IMR-90 (cell line): ENCODE data around the gene PROCR. TPM values are rescaled to one million over a fixed set of nuclear protein-coding genes. Genes with fewer than 3 reads are reported as not detected.

ENCODE experiments used
- ATAC-seq: fragments of 200-7000 bp; cut with Tn5 transposase; 2 replicates; pipeline ENCODE4 v1.9.1; 2020; ENCODE audit warnings: low read depth, mild to moderate bottlenecking, moderate library complexity
- BruUV-seq: library from RNA; stranded (reverse); fragments of 400-500 nt; replicated peaks from 2 replicates; lab custom pipeline; 2021; lab: Mats Ljungman, UMichigan
- CTCF ChIA-PET: fragments of 300-600 bp; formaldehyde crosslinking; extraction: SDS; loops from one replicate; lab custom pipeline; 2021; ENCODE audit warnings: antibody characterized with exemption; lab: Yijun Ruan, JAX
- POLR2A ChIA-PET: fragments of 300-600 bp; sonication (Branson Sonifier 250); formaldehyde crosslinking; loops from one replicate; lab custom pipeline; 2022; ENCODE audit warnings: antibody characterized with exemption; ENCODE audit not compliant: unreplicated experiment; lab: Charles Lee
- DNase-seq: peaks from one replicate; pipeline ENCODE4 v3.0.0; 2013
- H2AFZ ChIP-seq: replicated peaks from 2 replicates; pipeline ENCODE3; 2013; ENCODE audit warnings: low read length, mild to moderate bottlenecking; ENCODE audit not compliant: poor library complexity
- H2AK5ac ChIP-seq: 2 replicates; pipeline ENCODE4 v1.6.1; 2013; ENCODE audit warnings: low read depth, low read length, inconsistent platforms
- H2AK9ac ChIP-seq: replicated peaks from 2 replicates; pipeline ENCODE3; 2013; ENCODE audit warnings: mild to moderate bottlenecking, low read depth, low read length, moderate library complexity; ENCODE audit not compliant: poor library complexity
- H2BK120ac ChIP-seq: 2 replicates; pipeline ENCODE4 v1.6.1; 2013; ENCODE audit warnings: low read depth, low read length, inconsistent platforms
- H2BK15ac ChIP-seq: 3 replicates; pipeline ENCODE4 v1.6.1; 2013; ENCODE audit warnings: low read depth, low read length, inconsistent platforms
- H2BK20ac ChIP-seq: 2 replicates; pipeline ENCODE4 v1.6.1; 2013; ENCODE audit warnings: low read depth, mild to moderate bottlenecking, inconsistent platforms, low read length, moderate library complexity
- H2BK5ac ChIP-seq: 2 replicates; pipeline ENCODE4 v1.6.1; 2013; ENCODE audit warnings: mild to moderate bottlenecking, low read depth, low read length, inconsistent platforms; ENCODE audit not compliant: poor library complexity, severe bottlenecking
- H3K14ac ChIP-seq: replicated peaks from 2 replicates; pipeline ENCODE4 v1.6.1; 2013; ENCODE audit warnings: low read depth, low read length, inconsistent platforms
- H3K18ac ChIP-seq: 2 replicates; pipeline ENCODE4 v1.6.1; 2013; ENCODE audit warnings: low read depth, low read length, control low read depth
- H3K23ac ChIP-seq: 2 replicates; pipeline ENCODE4 v1.6.1; 2013; ENCODE audit warnings: low read depth, low read length, inconsistent platforms
- H3K27ac ChIP-seq: 2 replicates; pipeline ENCODE4 v1.5.1; 2013; ENCODE audit warnings: mild to moderate bottlenecking, control low read depth, low read length; ENCODE audit not compliant: insufficient read depth
- H3K27me3 ChIP-seq: 2 replicates; pipeline ENCODE4 v1.6.1; 2013; ENCODE audit warnings: low read length; ENCODE audit not compliant: control insufficient read depth, insufficient read depth
- H3K36me3 ChIP-seq: 2 replicates; pipeline ENCODE4 v1.6.1; 2013; ENCODE audit warnings: low read length, mixed read lengths; ENCODE audit not compliant: control insufficient read depth, insufficient read depth
- H3K4ac ChIP-seq: 2 replicates; pipeline ENCODE4 v1.6.1; 2013; ENCODE audit warnings: low read depth, low read length, inconsistent platforms
- H3K4me1 ChIP-seq: 2 replicates; pipeline ENCODE4 v1.6.1; 2013; ENCODE audit warnings: low read length, mixed read lengths; ENCODE audit not compliant: control insufficient read depth, insufficient read depth
- H3K4me2 ChIP-seq: 2 replicates; pipeline ENCODE4 v1.6.1; 2013; ENCODE audit warnings: low read depth, mild to moderate bottlenecking, control low read depth, low read length, moderate library complexity
- H3K4me3 ChIP-seq: 2 replicates; pipeline ENCODE4 v1.5.1; 2013; ENCODE audit warnings: low read depth, mild to moderate bottlenecking, control low read depth, low read length, moderate library complexity; ENCODE audit not compliant: insufficient read depth
- H3K56ac ChIP-seq: 2 replicates; pipeline ENCODE4 v1.6.1; 2013; ENCODE audit warnings: low read length, inconsistent platforms; ENCODE audit not compliant: insufficient read depth; ENCODE audit errors: extremely low read depth
- H3K79me1 ChIP-seq, 2 experiments: 2 replicates each; pipeline ENCODE4 v1.6.1; 2013; ENCODE audit warnings: low read length in 2 of 2, inconsistent platforms in 1 of 2, low read depth in 1 of 2
- H3K9ac ChIP-seq: 2 replicates; pipeline ENCODE4 v1.6.1; 2013; ENCODE audit warnings: low read depth, low read length, control low read depth
- H3K9me1 ChIP-seq: 2 replicates; pipeline ENCODE4 v1.6.1; 2013; ENCODE audit warnings: low read length, inconsistent platforms; ENCODE audit not compliant: insufficient read depth
- H3K9me3 ChIP-seq: 2 replicates; pipeline ENCODE4 v1.6.1; 2013; ENCODE audit warnings: low read length; ENCODE audit not compliant: control insufficient read depth, insufficient read depth
- H4K20me1 ChIP-seq: 2 replicates; pipeline ENCODE4 v1.6.1; 2013; ENCODE audit warnings: low read length, inconsistent platforms; ENCODE audit not compliant: insufficient read depth
- H4K5ac ChIP-seq: 2 replicates; pipeline ENCODE4 v1.6.1; 2013; ENCODE audit warnings: mild to moderate bottlenecking, low read depth, low read length, control low read depth
- H4K8ac ChIP-seq, 2 experiments: 2 replicates each; pipeline ENCODE4 v1.6.1; 2013; ENCODE audit warnings: low read depth in 2 of 2, low read length in 2 of 2, control low read depth in 1 of 2, inconsistent platforms in 1 of 2
- H4K91ac ChIP-seq: 2 replicates; pipeline ENCODE4 v1.6.1; 2013; ENCODE audit warnings: low read depth, low read length, inconsistent platforms; ENCODE audit not compliant: insufficient read depth
- CEBPB ChIP-seq: IDR thresholded peaks from 2 replicates; pipeline ENCODE4 v1.6.1; 2012; ENCODE audit warnings: low read depth, low read length, improper control_type of control experiment
- FOS ChIP-seq: fragments of 150-350 bp; IDR thresholded peaks from 2 replicates; pipeline ENCODE4 v1.6.1; 2016; ENCODE audit warnings: low read depth, low read length
- POLR2A ChIP-seq: IDR thresholded peaks from 2 replicates; pipeline ENCODE4 v1.6.1; 2012; ENCODE audit warnings: mild to moderate bottlenecking, low read depth, low read length
- RAD21 ChIP-seq: IDR thresholded peaks from 2 replicates; pipeline ENCODE4 v1.6.1; 2012; ENCODE audit warnings: low read length, improper control_type of control experiment
- WGBS, 2 experiments: methylation state at CpG; one replicate each; pipeline versions ENCODE4 v1.1.5 to v1.1.7; 2013; ENCODE audit warnings: missing lambda C conversion rate in 2 of 2; ENCODE audit not compliant: insufficient read length in 1 of 2; ENCODE audit errors: extremely low coverage in 2 of 2; 5-methylcytosine and 5-hydroxymethylcytosine counted together
- dilution Hi-C: fragments of 300-500 bp; cut with HindIII; formaldehyde crosslinking; loops from one replicate; pipeline ENCODE4 v1.14.3; 2018; ENCODE audit warnings: low sequenced_read_pairs; ENCODE audit not compliant: unreplicated experiment
- in situ Hi-C: fragments of 300-500 bp; cut with MboI; formaldehyde crosslinking; loops from 3 replicates; pipeline ENCODE4 v1.14.3; 2019; ENCODE audit warnings: low sequenced_read_pairs, inconsistent platforms, mixed read lengths
- intact Hi-C: fragments of 100-400 bp; cut with micrococcal nuclease; formaldehyde crosslinking; loops from 2 replicates; pipeline ENCODE4 v1.10.0; 2022
- polyA plus RNA-seq, 3 experiments: library from polyadenylated mRNA; depleted of rRNA; stranded (reverse); fragments of >200 nt; gene quantifications; 2 replicates each; pipeline ENCODE4 v1.2.3, GENCODE V29; 2012; ENCODE audit warnings: low replicate concordance in 1 of 3
- total RNA-seq: library from RNA; depleted of rRNA; stranded (reverse); fragments of >200 nt; gene quantifications from 2 replicates; pipeline ENCODE4 v1.2.3, GENCODE V29; 2012

Gene PROCR
- total and polyA plus RNA-seq, 2 of the 4 experiments (the other 2 are of a cell fraction): 36.4 to 41.9 TPM

- H2AK5ac ChIP-seq: no peak overlapping the region
- no TSS peak for BruUV-seq
- in situ Hi-C loops (loop anchor here (10.0 kb wide), 1 partner anchor 62 kb away; the partner anchor contains the start of gene EDEM2), dilution Hi-C loops (no loop called here), intact Hi-C loops (loop anchor here (5.0 to 10.0 kb wide), 2 partner anchors 332 to 375 kb away; partner anchors contain the start of genes ACSS2 and GGT7)
- ChIA-PET CTCF (no interaction called here), POLR2A (no interaction called here)
- H3K79me1 ChIP-seq: no peaks in the 10 kb centered on the region
- H4K8ac ChIP-seq: no peak overlapping the region
- H3K4me1 ChIP-seq: peaks cover 3% of the 10 kb centered on the region; the same call in 1 of the 2 replicates
- no peak overlapping the region for H2BK5ac ChIP-seq
- DNase-seq (no peak), ATAC-seq (no peak)
- no peak overlapping the region for H2AFZ ChIP-seq
- H3K4me3 ChIP-seq: no peak overlapping the region
- H3K14ac ChIP-seq: no peak overlapping the region
- no peaks in the 10 kb centered on the region for H3K27me3 ChIP-seq
- no CpG with 5 or more reads among the region's 1 CpG for WGBS, 2 experiments
- H4K91ac ChIP-seq: no peak overlapping the region
- no peak overlapping the region for H3K27ac ChIP-seq
- no peak overlapping the region for H2BK15ac ChIP-seq
- H2AK9ac ChIP-seq: no peak overlapping the region
- H3K18ac ChIP-seq: no peak overlapping the region
- no peak overlapping the region for H2BK120ac ChIP-seq
- H3K4me2 ChIP-seq: no peak overlapping the region
- TF ChIP-seq RAD21 (no peak), FOS (no peak), CEBPB (no peak), POLR2A (no peak)
- no peaks in the 10 kb centered on the region for H4K20me1 ChIP-seq
- no peak overlapping the region for H2BK20ac ChIP-seq
- no peaks in the 10 kb centered on the region for H3K36me3 ChIP-seq
- H3K9me3 ChIP-seq: no peaks in the 10 kb centered on the region
- no peak overlapping the region for H4K5ac ChIP-seq
- H3K4ac ChIP-seq: no peak overlapping the region
- no peak overlapping the region for H3K23ac ChIP-seq
- H3K9ac ChIP-seq: no peak overlapping the region
- H3K56ac ChIP-seq: no peak overlapping the region
- H3K9me1 ChIP-seq: no peaks in the 10 kb centered on the region
Measured at GRCh38 chr20:35206802-35207201, 34.9 kb downstream of the PROCR start.
